Measurements from ENCODE around the gene GK2.

DNA sequence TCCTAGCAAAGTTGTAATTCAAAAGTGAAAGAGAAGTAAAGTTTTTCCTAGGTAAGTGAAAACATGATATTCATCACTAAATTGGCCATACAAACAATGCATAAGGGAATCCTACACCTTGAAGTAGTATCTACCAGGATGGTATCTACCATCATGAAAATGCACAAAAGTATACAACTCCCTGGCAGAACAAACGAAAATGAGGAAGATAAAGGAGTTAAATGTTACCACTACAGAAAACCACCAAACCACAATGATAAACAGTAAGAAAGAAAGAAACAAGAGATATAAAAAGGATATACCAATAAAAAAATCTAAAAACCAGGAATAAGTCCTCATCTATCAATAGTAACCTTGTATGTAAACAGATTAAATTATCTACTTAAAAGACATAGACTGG, 26.9 kb downstream of the GK2 start:
- TF ChIP-seq EZH2phosphoT487 (conservative IDR thresholded peaks at IDR 0.05; ENCODE audit: low read length) = no peak
- TF ChIP-seq, protein P1, sequence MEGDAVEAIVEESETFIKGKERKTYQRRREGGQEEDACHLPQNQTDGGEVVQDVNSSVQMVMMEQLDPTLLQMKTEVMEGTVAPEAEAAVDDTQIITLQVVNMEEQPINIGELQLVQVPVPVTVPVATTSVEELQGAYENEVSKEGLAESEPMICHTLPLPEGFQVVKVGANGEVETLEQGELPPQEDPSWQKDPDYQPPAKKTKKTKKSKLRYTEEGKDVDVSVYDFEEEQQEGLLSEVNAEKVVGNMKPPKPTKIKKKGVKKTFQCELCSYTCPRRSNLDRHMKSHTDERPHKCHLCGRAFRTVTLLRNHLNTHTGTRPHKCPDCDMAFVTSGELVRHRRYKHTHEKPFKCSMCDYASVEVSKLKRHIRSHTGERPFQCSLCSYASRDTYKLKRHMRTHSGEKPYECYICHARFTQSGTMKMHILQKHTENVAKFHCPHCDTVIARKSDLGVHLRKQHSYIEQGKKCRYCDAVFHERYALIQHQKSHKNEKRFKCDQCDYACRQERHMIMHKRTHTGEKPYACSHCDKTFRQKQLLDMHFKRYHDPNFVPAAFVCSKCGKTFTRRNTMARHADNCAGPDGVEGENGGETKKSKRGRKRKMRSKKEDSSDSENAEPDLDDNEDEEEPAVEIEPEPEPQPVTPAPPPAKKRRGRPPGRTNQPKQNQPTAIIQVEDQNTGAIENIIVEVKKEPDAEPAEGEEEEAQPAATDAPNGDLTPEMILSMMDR (IDR thresholded peaks at IDR 0.05; ENCODE audit: insufficient read depth, low read length, poor library complexity, severe bottlenecking) = no peak
